ENCODE data around the gene ANK3.

The ANK3 gene

GRCh38 chr10:60351191-60351853 is 38.4 kb downstream of the ANK3 start:
- DNase-seq (ENCODE audit: low read depth, low spot score) = no peak
- H3K27ac ChIP-seq = no peak overlapping the region

- no peak overlapping the region for H3K27ac ChIP-seq
- DNase-seq (ENCODE audit: low read depth, low spot score) = no peak
Observed at GRCh38 chr10:60350400-60350799, 39.3 kb downstream of the ANK3 start.

- no peak overlapping the region for H3K27ac ChIP-seq
- DNase-seq (ENCODE audit: low read depth, low spot score) = no peak
Observed at GRCh38 chr10:60349426-60349825, 40.2 kb downstream of the ANK3 start.

- no peak for DNase-seq (ENCODE audit: low read depth, low spot score)
- no peak overlapping the region for H3K27ac ChIP-seq
Observed at GRCh38 chr10:60348982-60349381, 40.7 kb downstream of the ANK3 start.

- no peak overlapping the region for H3K27ac ChIP-seq
- DNase-seq (ENCODE audit: low read depth, low spot score) = no peak
Observed at GRCh38 chr10:60347270-60347669, 42.4 kb downstream of the ANK3 start.

GRCh38 chr10:60346661-60347060 is 43.0 kb downstream of the ANK3 start:
- no peak for DNase-seq (ENCODE audit: low read depth, low spot score)

GRCh38 chr10:60343254-60343653 is 46.4 kb downstream of the ANK3 start:
- H3K27ac ChIP-seq = no peak overlapping the region
- no peak for DNase-seq (ENCODE audit: low read depth, low spot score)

More at GRCh38 chr10:60346661-60347060, 43.0 kb downstream of the ANK3 start:
- no peak overlapping the region for H3K27ac ChIP-seq

GRCh38 chr10:60341969-60342368 is 47.7 kb downstream of the ANK3 start:
- no peak overlapping the region for H3K27ac ChIP-seq

GRCh38 chr10:60340973-60341372 is 48.7 kb downstream of the ANK3 start:
- no peak for DNase-seq (ENCODE audit: low read depth, low spot score)
- no peak overlapping the region for H3K27ac ChIP-seq

More at GRCh38 chr10:60341969-60342368, 47.7 kb downstream of the ANK3 start:
- no peak for DNase-seq (ENCODE audit: low read depth, low spot score)

GRCh38 chr10:60339757-60340156 is 49.9 kb downstream of the ANK3 start:
- DNase-seq (ENCODE audit: low read depth, low spot score) = no peak
- H3K27ac ChIP-seq = no peak overlapping the region

- DNase-seq (ENCODE audit: low read depth, low spot score) = no peak
- H3K27ac ChIP-seq = no peak overlapping the region
Observed at GRCh38 chr10:60338786-60339185, 50.9 kb downstream of the ANK3 start.

- H3K27ac ChIP-seq = no peak overlapping the region
- no peak for DNase-seq (ENCODE audit: low read depth, low spot score)
Observed at GRCh38 chr10:60338002-60338564, 51.6 kb downstream of the ANK3 start.

- no peak overlapping the region for H3K27ac ChIP-seq
- no peak for DNase-seq (ENCODE audit: low read depth, low spot score)
Observed at GRCh38 chr10:60336901-60337630, 52.6 kb downstream of the ANK3 start.

GRCh38 chr10:60335708-60336107 is 54.0 kb downstream of the ANK3 start:
- no peak overlapping the region for H3K27ac ChIP-seq
- no peak for DNase-seq (ENCODE audit: low read depth, low spot score)

- no peak overlapping the region for H3K27ac ChIP-seq
- DNase-seq (ENCODE audit: low read depth, low spot score) = no peak
Observed at GRCh38 chr10:60334991-60335390, 54.7 kb downstream of the ANK3 start.

- no peak overlapping the region for H3K27ac ChIP-seq
- no peak for DNase-seq (ENCODE audit: low read depth, low spot score)
Observed at GRCh38 chr10:60332371-60332770, 57.3 kb downstream of the ANK3 start.

- no peak for DNase-seq (ENCODE audit: low read depth, low spot score)
- H3K27ac ChIP-seq = no peak overlapping the region
Observed at GRCh38 chr10:60331886-60332285, 57.8 kb downstream of the ANK3 start.

GRCh38 chr10:60323162-60323561 is 66.5 kb downstream of the ANK3 start:
- H3K27ac ChIP-seq = no peak overlapping the region
- no peak for DNase-seq (ENCODE audit: low read depth, low spot score)

- no peak for DNase-seq (ENCODE audit: low read depth, low spot score)
- H3K27ac ChIP-seq = no peak overlapping the region
Observed at GRCh38 chr10:60320666-60321065, 69.0 kb downstream of the ANK3 start.

- no peak overlapping the region for H3K27ac ChIP-seq
- DNase-seq (ENCODE audit: low read depth, low spot score) = no peak
Observed at GRCh38 chr10:60316029-60316428, 73.6 kb downstream of the ANK3 start.

- no peak for DNase-seq (ENCODE audit: low read depth, low spot score)
- no peak overlapping the region for H3K27ac ChIP-seq
Observed at GRCh38 chr10:60315311-60315710, 74.4 kb downstream of the ANK3 start.
